Posterior cingulate gyrus (tissue), 11 donors: ENCODE data around the gene DIPK1B.
A peak's percentile ranks its signal among the peaks of the same experiment; 100 is the strongest.
"Not testable (repeated sequence)": the region's sequence is repeated elsewhere in the genome, so short reads cannot be mapped to it uniquely, and the experiment has no call there.

Source experiments
- DNase-seq, 10 donors: peaks; one replicate each; pipeline versions ENCODE4 v3.0.0 to v3.0.0-alpha.2; 2020 to 2021; ENCODE audit warnings: mixed read lengths in 3 of 10
- intact Hi-C: fragments of 100-400 bp; cut with DNase I; formaldehyde crosslinking; loops from one replicate; pipeline ENCODE4 v1.15.1; 2023

The DIPK1B gene

DNA sequence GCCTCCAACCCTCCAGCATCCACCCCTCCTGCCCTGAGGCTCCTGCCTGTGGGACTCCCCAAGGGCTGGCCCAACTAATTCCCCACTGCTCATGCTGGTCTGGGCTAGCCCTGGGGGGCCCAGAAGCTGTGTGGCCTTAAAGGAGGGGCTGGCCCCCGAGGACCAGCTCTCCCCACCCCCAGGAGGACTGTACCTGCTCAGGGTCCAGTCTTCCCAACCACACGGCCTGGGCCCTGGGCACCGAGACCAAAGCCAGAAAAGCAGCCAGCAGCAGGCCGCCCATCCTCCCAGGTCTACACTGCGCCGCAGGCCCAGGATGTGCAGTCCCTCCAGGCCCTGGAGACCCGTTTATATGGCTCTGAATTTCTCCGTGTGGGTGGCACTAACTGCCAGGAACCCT is 35.8 kb downstream of the DIPK1B start, which contains the start of gene LCN6:
LCN6 (minus strand) TSS at position 325 of the 400 bp plus-strand sequence; CDS start at position 283, 42 bp downstream.
- intact Hi-C loops, result no loop called here
- DNase-seq, result peak in 1 of 10 donors; percentile 73

- DNase-seq, result peak in 1 of 10 donors; percentile 66
- intact Hi-C loops, result no loop called here
These were observed 36.6 kb downstream of the DIPK1B start for GRCh38 chr9:136748666-136749611.

- intact Hi-C loops, result no loop called here
- no peak for DNase-seq
These were observed 38.2 kb downstream of the DIPK1B start for GRCh38 chr9:136750526-136750925.

- no peak for DNase-seq
- intact Hi-C loops, result no loop called here
These were observed 38.9 kb downstream of the DIPK1B start for GRCh38 chr9:136751244-136751643.

- intact Hi-C loops, result no loop called here
- no peak for DNase-seq
These were observed 39.4 kb downstream of the DIPK1B start for GRCh38 chr9:136751814-136752213.

- DNase-seq, result peak in 1 of 10 donors; percentile 84
- intact Hi-C loops, result no loop called here
These were observed 41.1 kb downstream of the DIPK1B start for GRCh38 chr9:136753371-136754058.

DNA sequence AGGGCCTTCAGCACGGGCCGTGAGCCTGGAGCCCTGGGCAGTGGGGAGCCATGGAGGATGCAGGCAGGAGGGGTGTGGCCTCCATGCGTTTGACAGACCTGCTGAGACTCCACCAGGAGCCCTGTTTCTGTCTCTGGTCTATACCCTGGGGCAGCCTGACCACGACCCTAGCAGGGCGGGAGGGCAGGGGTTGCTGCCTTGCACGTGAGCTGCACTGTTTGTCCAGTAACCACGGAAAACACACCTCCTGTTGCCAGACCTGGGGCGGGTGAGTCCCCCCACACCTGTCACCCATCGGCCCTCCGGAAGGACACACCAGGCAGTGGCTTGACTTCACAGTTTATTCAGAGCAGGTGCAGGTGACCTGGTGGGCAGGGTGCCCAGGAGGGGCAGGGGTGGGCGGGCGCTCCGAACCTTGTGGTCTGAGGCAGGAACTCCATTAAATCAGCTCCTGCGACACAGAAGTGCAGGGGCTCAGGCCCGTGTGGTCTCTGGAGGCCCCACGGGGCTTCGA is 41.7 kb downstream of the DIPK1B start:
- peak in 1 of 10 donors; percentile 55 for DNase-seq
- intact Hi-C loops, result no loop called here

- intact Hi-C loops, result no loop called here
These were observed 42.4 kb downstream of the DIPK1B start for GRCh38 chr9:136754626-136755301.

GRCh38 chr9:136755302-136756133 is 43.1 kb downstream of the DIPK1B start:
- intact Hi-C loops, result not testable (repeated sequence)
- peak in 1 of 10 donors; percentile 37 for DNase-seq

More at GRCh38 chr9:136754626-136755301, 42.4 kb downstream of the DIPK1B start:
- DNase-seq, result peak in 1 of 10 donors; percentile 74

- no peak for DNase-seq
- intact Hi-C loops, result no loop called here
These were observed 43.7 kb downstream of the DIPK1B start for GRCh38 chr9:136756134-136756438.

- peak in 1 of 10 donors; percentile 64 for DNase-seq
- intact Hi-C loops, result no loop called here
These were observed 44.5 kb downstream of the DIPK1B start for GRCh38 chr9:136756836-136757235.

DNA sequence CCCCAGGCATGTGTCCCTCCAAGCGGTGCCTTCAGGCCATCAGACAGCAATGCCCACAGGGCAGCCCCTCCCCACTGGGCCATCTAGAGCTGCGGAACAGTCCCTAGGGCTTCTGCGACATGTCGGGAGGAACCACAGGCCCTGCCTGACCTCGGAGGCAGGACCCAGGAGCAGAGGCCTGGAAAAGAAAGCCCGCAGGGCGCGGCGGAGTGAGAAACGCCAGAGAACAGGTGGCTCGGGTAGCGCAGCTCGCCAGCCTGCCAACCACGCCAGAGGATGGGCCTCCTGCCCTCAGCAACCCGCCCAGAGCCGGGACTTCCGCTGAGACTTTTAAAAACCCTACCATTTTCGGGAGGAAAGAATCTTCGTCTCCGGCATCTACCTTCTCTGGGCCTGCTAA is 45.0 kb downstream of the DIPK1B start:
- intact Hi-C loops, result no loop called here
- DNase-seq, result peak in 2 of 10 donors; percentile 70 to 82

- intact Hi-C loops, result no loop called here
- DNase-seq, result peak in 2 of 10 donors; percentile 80 to 87
These were observed 45.4 kb downstream of the DIPK1B start for GRCh38 chr9:136757751-136758140.

GRCh38 chr9:136759001-136759400 is 46.6 kb downstream of the DIPK1B start:
- intact Hi-C loops, result no loop called here
- DNase-seq, result peak in 3 of 10 donors; percentile 35 to 43 (median 43)

DNA sequence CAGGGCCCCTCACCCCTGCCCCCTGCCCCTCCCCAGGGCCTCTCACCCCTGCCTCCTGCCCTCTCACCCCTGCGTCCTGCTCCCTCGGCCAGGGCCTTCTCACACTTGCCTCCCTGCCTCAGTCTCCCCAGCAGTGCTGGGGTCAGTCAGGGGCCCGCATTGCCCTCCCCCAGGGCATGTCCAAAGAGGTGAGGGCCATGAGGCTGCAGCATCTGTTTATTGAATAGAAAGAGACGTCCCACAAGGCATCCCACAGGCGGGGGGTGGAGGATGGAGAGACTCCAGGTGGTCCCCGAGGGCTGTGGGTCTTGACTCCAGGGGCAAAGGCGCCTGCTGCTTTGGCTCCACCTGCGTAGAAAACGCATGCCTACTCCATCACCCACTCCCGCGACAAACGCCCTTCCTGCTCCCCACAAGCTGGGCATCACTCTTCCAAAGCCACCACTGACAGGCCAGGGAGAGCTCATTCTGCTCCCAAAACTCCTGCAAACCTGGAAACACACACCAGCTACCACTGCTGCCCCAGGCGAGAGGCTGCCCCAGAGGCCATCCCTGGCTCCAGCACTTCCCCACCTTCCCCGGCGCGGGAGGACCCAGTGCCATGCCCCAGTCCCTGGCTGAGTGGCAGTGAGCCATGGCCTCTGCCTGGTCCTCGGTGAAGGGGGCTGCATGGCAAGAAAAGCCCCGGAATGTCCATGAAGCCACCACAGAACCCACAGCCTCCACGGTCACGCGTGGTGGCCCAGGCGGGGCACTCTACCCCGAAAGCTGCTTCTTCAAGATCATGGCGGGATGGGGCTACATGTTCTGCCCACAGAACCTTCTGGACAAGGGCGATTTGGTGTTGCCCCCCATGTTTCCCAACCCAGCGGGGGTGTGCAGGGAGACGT is 47.3 kb downstream of the DIPK1B start:
- intact Hi-C loops, result no loop called here
- DNase-seq, result peak in 4 of 10 donors; percentile 6 to 72 (median 62)

DNA sequence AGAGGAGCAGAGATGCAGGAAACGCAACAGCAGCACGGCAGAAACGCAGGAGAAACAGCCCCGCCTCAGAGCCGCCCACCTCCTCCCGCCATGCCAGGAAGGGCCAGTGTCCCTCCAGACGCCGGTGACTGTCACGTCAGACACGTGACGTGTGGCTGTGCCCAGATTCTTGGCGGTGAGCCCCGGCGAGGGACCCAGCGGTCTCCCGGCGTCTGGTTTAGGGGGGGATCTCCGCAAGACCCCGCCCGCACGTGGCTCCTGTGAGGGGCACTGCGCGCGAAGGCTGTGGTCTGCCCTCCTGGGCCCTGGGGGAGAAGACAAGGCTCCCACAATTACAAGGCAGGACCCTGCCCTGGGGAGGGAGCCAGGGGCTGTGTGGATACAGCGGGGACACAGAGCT is 48.1 kb downstream of the DIPK1B start:
- intact Hi-C loops, result no loop called here
- peak in 4 of 10 donors; percentile 11 to 87 (median 72) for DNase-seq

DNA sequence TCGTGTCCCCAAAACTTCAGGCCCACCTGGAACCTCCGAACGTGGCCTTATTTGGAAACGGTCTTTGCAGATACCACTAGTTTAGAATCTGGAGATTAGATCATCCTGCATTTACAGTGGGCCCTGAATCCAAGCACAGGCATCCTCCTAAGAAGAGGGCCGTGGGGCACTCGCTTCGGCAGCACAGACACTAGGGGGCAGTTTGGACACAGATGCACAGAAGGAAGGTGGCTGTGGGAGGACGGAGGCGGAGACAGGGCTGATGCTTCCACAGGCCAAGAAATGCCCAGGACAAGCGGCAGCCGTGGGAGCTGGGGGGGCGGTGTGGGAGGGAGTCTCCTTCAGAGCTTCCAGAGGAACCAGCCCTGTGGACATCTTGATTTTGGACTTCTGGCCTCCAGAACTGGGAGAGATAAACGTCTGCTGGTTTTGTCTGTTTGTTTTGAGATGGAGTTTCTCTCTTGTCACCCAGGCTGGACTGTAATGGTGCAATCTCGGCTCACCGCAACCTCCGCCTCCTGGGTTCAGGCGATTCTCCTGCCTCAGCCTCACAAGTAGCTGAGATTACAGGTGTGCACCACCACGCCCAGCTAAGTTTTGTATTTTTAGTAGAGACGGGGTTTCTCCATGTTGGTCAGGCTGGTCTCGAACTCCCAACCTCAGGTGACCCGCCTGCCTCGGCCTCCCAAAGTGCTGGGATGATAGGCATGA is 48.6 kb downstream of the DIPK1B start:
- peak; percentile 44 to 95 (median 69) for DNase-seq
- intact Hi-C loops, result not testable (repeated sequence)

DNA sequence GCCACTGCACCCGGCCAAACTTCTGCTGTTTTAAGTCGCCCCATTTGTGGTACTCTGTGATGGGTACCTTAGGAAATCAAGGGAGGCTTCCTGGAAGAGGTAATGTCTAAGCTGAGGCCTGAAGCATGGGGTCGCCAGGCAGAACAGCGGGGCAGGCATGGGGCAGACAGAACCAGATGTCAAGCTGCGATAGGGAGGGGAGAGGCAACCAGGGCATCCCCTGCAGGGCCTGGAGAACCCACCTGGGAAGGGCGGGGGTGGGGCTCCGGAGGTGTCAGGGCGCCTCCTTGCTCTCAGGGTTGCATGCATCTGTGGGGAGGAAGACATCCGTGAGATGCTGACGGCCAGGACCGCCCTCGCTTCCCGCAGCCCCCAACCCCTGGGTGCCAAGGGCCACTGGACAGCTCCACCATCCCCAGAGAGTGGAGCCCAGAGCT is 49.2 kb downstream of the DIPK1B start:
- DNase-seq, result peak in 4 of 10 donors; percentile 10 to 56 (median 38)
- intact Hi-C loops, result no loop called here
